Stimulated activated CD4-positive, alpha-beta T cell treated with anti-CD3 and anti-CD28 coated beads, Interleukin-1b, Interleukin-23, amount 100 ng/mL, for 24 hours (primary cell): ENCODE results near the gene RSU1.

ENCODE experiments used
- DNase-seq, 4 experiments: peaks; one replicate each; pipeline ENCODE4 v3.0.0-alpha.2; 2020; ENCODE audit warnings: low read depth in 4 of 4, low spot score in 1 of 4

The RSU1 gene

GRCh38 chr10:16611037-16611436 is 206.2 kb downstream of the RSU1 start:
- DNase-seq: no peak

- DNase-seq: no peak
These were observed 208.0 kb downstream of the RSU1 start for GRCh38 chr10:16609211-16609610.

- no peak for DNase-seq
These were observed 210.3 kb downstream of the RSU1 start for GRCh38 chr10:16606923-16607322.

GRCh38 chr10:16606421-16606820 is 210.8 kb downstream of the RSU1 start:
- DNase-seq: no peak

GRCh38 chr10:16603308-16603707 is 213.9 kb downstream of the RSU1 start:
- no peak for DNase-seq

- no peak for DNase-seq
These were observed 215.0 kb downstream of the RSU1 start for GRCh38 chr10:16602104-16602775.

- DNase-seq: no peak
These were observed 217.6 kb downstream of the RSU1 start for GRCh38 chr10:16599662-16600061.

GRCh38 chr10:16597656-16598055 is 219.6 kb downstream of the RSU1 start:
- DNase-seq: no peak

- DNase-seq: no peak
These were observed 224.8 kb downstream of the RSU1 start for GRCh38 chr10:16592378-16592777.

- DNase-seq: no peak
These were observed 230.7 kb downstream of the RSU1 start for GRCh38 chr10:16586358-16587138.

GRCh38 chr10:16585103-16585502 is 232.1 kb downstream of the RSU1 start:
- no peak for DNase-seq

- no peak for DNase-seq
These were observed 233.8 kb downstream of the RSU1 start for GRCh38 chr10:16583382-16583781.

- DNase-seq: no peak
These were observed 236.0 kb downstream of the RSU1 start for GRCh38 chr10:16581202-16581601.

GRCh38 chr10:16570731-16571130 is 246.5 kb downstream of the RSU1 start:
- no peak for DNase-seq

GRCh38 chr10:16566202-16566805 is 250.9 kb downstream of the RSU1 start:
- no peak for DNase-seq

GRCh38 chr10:16565604-16566003 is 251.6 kb downstream of the RSU1 start:
- no peak for DNase-seq

- DNase-seq: no peak
These were observed 254.3 kb downstream of the RSU1 start for GRCh38 chr10:16562891-16563290.

GRCh38 chr10:16559236-16559773 is 257.9 kb downstream of the RSU1 start:
- DNase-seq: no peak

GRCh38 chr10:16547973-16548372 is 269.3 kb downstream of the RSU1 start:
- DNase-seq: no peak

GRCh38 chr10:16545116-16545736 is 272.0 kb downstream of the RSU1 start:
- no peak for DNase-seq

GRCh38 chr10:16544591-16544990 is 272.6 kb downstream of the RSU1 start:
- no peak for DNase-seq

- DNase-seq: no peak
These were observed 273.1 kb downstream of the RSU1 start for GRCh38 chr10:16544099-16544498.
